ENCODE results near the gene MRTFA.
A peak's percentile ranks its signal among the peaks of the same experiment; 100 is the strongest.
"Not testable (repeated sequence)": the region's sequence is repeated elsewhere in the genome, so short reads cannot be mapped to it uniquely, and the experiment has no call there.

Gene MRTFA

DNA sequence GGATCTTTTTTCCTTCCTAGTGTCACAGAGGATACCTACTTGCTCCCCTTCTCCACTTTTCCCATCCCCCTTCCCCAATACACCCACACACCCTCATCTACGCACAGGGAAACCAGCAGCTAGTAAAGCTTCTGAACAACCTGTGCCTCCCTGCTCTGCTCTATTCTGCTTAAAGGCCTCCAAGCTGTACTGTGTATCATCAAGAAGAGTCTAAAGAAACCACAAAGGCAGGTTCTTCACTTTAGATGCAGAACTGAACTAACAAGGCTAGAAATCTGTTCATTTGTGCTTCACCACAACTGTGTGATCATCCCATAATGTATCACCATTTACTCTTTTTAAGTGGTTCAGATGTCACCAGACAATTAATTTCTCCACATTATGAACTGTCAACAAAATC, 133.6 kb downstream of the MRTFA start:
- H3K4me1 ChIP-seq (ENCODE audit: control insufficient read depth, insufficient read depth, low read length) = no peaks in the 10 kb centered on the region
- no peaks in the 10 kb centered on the region for H3K9me3 ChIP-seq (ENCODE audit: control insufficient read depth, low read length)
- no peaks in the 10 kb centered on the region for H3K27me3 ChIP-seq (ENCODE audit: control insufficient read depth, insufficient read depth, low read length, poor library complexity, severe bottlenecking)
- 92 to 95% methylated on average over 1 of the region's 1 CpG for WGBS, 2 experiments
- H3K4me3 ChIP-seq (ENCODE audit: insufficient read depth, low read depth, low read length) = no peak overlapping the region
- no peak overlapping the region for H3K27ac ChIP-seq (ENCODE audit: insufficient read depth, low read depth, low read length, poor library complexity, severe bottlenecking)
- no peaks in the 10 kb centered on the region for H3K36me3 ChIP-seq (ENCODE audit: control insufficient read depth, insufficient read depth, low read length)

DNA sequence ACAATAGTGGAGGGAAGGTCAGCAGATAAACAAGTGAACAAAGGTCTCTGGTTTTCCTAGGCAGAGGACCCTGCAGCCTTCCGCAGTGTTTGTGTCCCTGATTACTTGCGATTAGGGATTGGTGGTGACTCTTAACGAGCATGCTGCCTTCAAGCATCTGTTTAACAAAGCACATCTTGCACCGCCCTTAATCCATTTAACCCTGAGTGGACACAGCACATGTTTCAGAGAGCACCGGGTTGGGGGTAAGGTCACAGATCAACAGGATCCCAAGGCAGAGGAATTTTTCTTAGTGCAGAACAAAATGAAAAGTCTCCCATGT, 136.1 kb downstream of the MRTFA start:
- not testable (repeated sequence) for H3K36me3 ChIP-seq (ENCODE audit: control insufficient read depth, insufficient read depth, low read length); H3K27ac ChIP-seq (ENCODE audit: insufficient read depth, low read depth, low read length, poor library complexity, severe bottlenecking); H3K4me1 ChIP-seq (ENCODE audit: control insufficient read depth, insufficient read depth, low read length); H3K4me3 ChIP-seq (ENCODE audit: insufficient read depth, low read depth, low read length); H3K27me3 ChIP-seq (ENCODE audit: control insufficient read depth, insufficient read depth, low read length, poor library complexity, severe bottlenecking); H3K9me3 ChIP-seq (ENCODE audit: control insufficient read depth, low read length)
- 42 to 70% methylated on average over 2 to 3 of the region's 5 CpGs for WGBS, 2 experiments

DNA sequence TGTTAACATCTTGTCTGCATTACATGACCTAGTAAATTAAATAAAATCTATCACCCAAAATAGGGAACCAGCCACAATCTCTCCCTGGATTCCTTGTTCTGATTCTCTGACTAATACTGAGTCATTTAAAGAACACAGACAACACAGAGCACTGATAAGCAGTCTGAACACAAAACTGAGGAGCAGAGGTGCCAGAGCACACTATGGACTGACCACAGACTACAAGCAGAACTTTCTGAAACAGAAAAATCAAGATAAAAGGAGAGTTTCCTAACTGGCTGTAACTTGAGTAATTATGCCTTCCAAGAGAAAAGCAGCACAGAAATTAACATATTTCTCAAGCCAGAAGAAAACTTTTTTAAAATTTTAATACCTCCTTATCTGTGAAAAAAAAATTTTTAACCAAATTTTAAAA, 137.3 kb downstream of the MRTFA start:
- Histone ChIP-seq H3K27me3 (ENCODE audit: control insufficient read depth, insufficient read depth, low read length, poor library complexity, severe bottlenecking) (no peaks in the 10 kb centered on the region), H3K27ac (ENCODE audit: insufficient read depth, low read depth, low read length, poor library complexity, severe bottlenecking) (no peak overlapping the region)

DNA sequence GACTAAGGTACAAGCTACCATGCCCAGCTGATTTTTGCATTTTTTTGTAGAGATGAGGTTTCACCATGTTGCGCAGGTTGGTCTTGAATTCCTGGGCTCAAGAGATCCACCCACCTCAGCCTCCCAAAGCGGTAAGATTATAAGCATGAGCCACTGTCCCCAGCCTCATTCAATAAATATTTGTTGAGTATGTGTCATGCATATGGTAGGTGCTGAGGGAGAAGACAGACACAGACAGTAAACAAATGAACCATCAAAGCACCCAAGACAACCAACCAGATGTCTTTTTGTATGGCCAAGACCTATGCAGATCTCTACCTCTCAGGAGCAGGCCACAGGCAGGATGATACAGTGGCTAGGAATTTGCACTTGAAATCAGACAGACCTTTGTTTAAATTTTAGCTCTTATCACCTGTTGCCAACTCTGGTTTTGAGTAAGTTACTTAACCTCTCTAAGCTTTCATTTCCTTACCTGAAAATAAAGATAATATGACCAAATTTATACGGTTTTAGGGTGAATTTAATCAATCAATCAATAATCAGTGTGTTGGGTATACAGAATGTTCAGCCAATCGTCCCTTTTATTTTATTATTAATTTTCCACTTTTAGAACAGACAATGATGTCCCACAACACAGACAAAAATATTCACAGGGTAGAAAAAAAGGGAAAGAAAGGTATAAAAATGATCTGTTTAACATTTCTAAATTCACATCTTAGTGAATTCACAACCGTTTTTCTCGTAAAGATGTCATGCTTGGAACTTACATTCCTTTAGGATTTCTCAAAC, 137.9 kb downstream of the MRTFA start:
- Histone ChIP-seq H3K4me1 (ENCODE audit: control insufficient read depth, insufficient read depth, low read length) (no peaks in the 10 kb centered on the region), H3K9me3 (ENCODE audit: control insufficient read depth, low read length) (no peaks in the 10 kb centered on the region), H3K27ac (ENCODE audit: insufficient read depth, low read depth, low read length, poor library complexity, severe bottlenecking) (no peak overlapping the region), H3K36me3 (ENCODE audit: control insufficient read depth, insufficient read depth, low read length) (no peaks in the 10 kb centered on the region), H3K27me3 (ENCODE audit: control insufficient read depth, insufficient read depth, low read length, poor library complexity, severe bottlenecking) (no peaks in the 10 kb centered on the region), H3K4me3 (ENCODE audit: insufficient read depth, low read depth, low read length) (no peak overlapping the region)
- 86 to 93% methylated on average over 4 to 5 of the region's 6 CpGs for WGBS, 2 experiments

More for the DNA sequence above, 137.3 kb downstream of the MRTFA start:
- Histone ChIP-seq H3K9me3 (ENCODE audit: control insufficient read depth, low read length) (no peaks in the 10 kb centered on the region), H3K4me3 (ENCODE audit: insufficient read depth, low read depth, low read length) (no peak overlapping the region), H3K4me1 (ENCODE audit: control insufficient read depth, insufficient read depth, low read length) (no peaks in the 10 kb centered on the region), H3K36me3 (ENCODE audit: control insufficient read depth, insufficient read depth, low read length) (no peaks in the 10 kb centered on the region)

DNA sequence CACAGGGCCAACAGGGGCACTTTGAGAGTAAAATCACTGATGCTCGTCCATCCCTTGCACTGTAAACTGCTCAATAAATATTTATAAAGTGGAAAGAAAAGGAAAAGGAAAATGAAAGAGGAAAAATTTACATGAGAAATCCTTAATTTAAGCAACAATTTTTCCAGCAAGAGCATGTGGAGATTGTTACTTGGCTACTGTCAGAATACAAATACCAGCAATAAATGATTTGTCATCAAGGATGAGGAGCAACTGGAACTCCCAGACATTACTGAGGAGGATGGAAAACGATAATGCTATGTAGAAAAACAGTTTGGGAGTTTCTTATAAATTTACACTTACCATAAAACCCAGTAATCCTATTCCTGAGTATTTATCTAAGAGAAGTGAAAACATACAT, 143.1 kb downstream of the MRTFA start:
- no peak overlapping the region for H3K27ac ChIP-seq (ENCODE audit: insufficient read depth, low read depth, low read length, poor library complexity, severe bottlenecking)
- no peak overlapping the region for H3K4me3 ChIP-seq (ENCODE audit: insufficient read depth, low read depth, low read length)
- no peaks in the 10 kb centered on the region for H3K9me3 ChIP-seq (ENCODE audit: control insufficient read depth, low read length)
- no peaks in the 10 kb centered on the region for H3K4me1 ChIP-seq (ENCODE audit: control insufficient read depth, insufficient read depth, low read length)
- H3K27me3 ChIP-seq (ENCODE audit: control insufficient read depth, insufficient read depth, low read length, poor library complexity, severe bottlenecking) = no peaks in the 10 kb centered on the region
- H3K36me3 ChIP-seq (ENCODE audit: control insufficient read depth, insufficient read depth, low read length) = no peaks in the 10 kb centered on the region
- 100% methylated on average over 1 of the region's 2 CpGs for WGBS, 2 experiments

DNA sequence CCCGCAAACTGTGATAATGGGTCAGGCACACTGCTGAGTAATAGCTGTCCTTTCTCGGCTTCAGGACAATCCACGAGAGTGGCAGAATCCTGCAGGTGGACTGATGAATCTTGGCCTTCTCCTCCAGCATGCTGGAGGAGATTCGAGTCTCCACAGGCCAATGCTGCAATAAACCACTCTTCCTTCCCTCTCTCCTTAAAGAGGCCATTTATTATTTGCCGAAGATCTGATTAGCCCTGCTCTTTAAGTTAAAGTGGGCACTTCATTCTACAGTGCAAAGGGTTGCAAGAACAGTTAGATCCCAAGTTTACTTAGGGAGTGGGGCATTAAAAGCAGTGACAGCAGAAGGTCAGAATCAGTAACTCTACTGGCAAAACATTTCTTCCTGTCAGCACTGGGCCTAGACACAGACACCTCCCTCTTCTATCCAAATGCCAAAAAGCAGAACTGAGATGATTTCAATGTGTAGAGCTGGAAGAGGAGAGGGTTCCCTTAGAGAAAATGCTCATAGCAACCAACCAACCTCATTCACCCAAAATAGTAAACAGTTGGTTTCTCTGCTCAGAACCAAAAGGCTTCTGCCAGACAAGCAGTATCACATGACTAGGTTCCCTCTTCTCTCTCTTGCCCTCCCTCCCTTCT, 144.4 kb downstream of the MRTFA start:
- Histone ChIP-seq H3K9me3 (ENCODE audit: control insufficient read depth, low read length) (no peaks in the 10 kb centered on the region), H3K4me3 (ENCODE audit: insufficient read depth, low read depth, low read length) (no peak overlapping the region), H3K27ac (ENCODE audit: insufficient read depth, low read depth, low read length, poor library complexity, severe bottlenecking) (peak overlapping the region; percentile 27), H3K4me1 (ENCODE audit: control insufficient read depth, insufficient read depth, low read length) (no peaks in the 10 kb centered on the region), H3K27me3 (ENCODE audit: control insufficient read depth, insufficient read depth, low read length, poor library complexity, severe bottlenecking) (no peaks in the 10 kb centered on the region), H3K36me3 (ENCODE audit: control insufficient read depth, insufficient read depth, low read length) (no peaks in the 10 kb centered on the region)
- WGBS, 2 experiments = 73 to 80% methylated on average over 5 of the region's 5 CpGs

DNA sequence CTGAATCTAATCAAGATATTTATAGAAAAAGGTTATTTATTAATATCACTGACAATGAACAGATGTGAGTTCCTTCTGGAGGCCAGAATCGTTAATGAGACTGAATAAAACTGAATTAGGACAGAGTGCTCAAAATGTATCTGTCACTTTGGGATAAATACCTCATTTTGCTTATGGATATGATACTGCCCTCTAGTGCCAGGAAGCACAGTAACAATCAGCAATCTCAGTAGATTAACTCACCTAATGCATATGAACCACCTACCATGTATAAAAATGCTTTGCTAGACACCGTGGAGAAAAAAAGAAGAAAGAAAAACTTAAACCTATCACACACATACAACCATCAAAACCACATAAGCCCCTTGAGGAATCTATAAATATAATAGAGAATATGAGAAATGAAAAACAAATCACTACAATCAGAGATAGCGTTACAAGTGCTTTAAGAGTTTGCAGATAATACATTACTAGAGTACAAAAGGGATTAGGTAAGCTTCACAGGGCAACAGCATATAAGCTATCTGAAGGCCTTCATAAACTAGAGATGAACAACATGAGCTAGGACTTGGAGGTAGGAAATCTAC, 148.8 kb downstream of the MRTFA start:
- WGBS, 2 experiments = 57 to 61% methylated on average over 2 to 3 of the region's 3 CpGs
- Histone ChIP-seq H3K36me3 (ENCODE audit: control insufficient read depth, insufficient read depth, low read length) (no peaks in the 10 kb centered on the region), H3K27me3 (ENCODE audit: control insufficient read depth, insufficient read depth, low read length, poor library complexity, severe bottlenecking) (no peaks in the 10 kb centered on the region), H3K9me3 (ENCODE audit: control insufficient read depth, low read length) (no peaks in the 10 kb centered on the region), H3K4me1 (ENCODE audit: control insufficient read depth, insufficient read depth, low read length) (no peaks in the 10 kb centered on the region), H3K27ac (ENCODE audit: insufficient read depth, low read depth, low read length, poor library complexity, severe bottlenecking) (no peak overlapping the region), H3K4me3 (ENCODE audit: insufficient read depth, low read depth, low read length) (no peak overlapping the region)

DNA sequence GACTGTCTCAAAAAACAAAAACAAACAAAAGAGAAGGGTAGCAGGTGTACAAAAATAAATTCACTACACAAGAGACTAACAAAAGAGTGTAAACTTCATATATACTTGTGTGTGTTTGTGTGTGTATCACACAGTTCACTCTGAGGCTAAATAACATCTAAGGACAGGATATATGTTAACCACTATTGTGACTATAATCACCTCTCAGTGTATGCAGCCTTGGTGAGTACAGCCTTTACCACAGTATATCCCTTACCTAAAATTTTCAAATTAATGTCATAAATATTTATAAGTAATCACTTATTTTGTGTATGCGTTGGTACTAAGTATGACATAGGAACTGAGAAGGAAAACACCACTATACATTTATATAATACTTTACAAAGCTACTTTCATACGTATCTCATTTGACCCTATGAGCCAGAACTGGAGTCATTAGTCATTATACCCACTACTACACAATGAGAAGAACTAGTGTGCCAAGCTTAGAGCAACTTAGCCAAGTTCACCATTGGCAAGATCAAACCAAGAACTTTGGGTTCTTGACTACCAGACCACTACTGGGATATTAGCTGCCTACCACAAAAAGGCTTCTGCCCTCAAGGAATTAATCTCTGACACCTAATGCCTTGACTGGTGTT, 149.4 kb downstream of the MRTFA start:
- WGBS, 2 experiments = 85 to 86% methylated on average over 1 of the region's 2 CpGs
- no peaks in the 10 kb centered on the region for H3K27me3 ChIP-seq (ENCODE audit: control insufficient read depth, insufficient read depth, low read length, poor library complexity, severe bottlenecking)
- H3K4me3 ChIP-seq (ENCODE audit: insufficient read depth, low read depth, low read length) = no peak overlapping the region

DNA sequence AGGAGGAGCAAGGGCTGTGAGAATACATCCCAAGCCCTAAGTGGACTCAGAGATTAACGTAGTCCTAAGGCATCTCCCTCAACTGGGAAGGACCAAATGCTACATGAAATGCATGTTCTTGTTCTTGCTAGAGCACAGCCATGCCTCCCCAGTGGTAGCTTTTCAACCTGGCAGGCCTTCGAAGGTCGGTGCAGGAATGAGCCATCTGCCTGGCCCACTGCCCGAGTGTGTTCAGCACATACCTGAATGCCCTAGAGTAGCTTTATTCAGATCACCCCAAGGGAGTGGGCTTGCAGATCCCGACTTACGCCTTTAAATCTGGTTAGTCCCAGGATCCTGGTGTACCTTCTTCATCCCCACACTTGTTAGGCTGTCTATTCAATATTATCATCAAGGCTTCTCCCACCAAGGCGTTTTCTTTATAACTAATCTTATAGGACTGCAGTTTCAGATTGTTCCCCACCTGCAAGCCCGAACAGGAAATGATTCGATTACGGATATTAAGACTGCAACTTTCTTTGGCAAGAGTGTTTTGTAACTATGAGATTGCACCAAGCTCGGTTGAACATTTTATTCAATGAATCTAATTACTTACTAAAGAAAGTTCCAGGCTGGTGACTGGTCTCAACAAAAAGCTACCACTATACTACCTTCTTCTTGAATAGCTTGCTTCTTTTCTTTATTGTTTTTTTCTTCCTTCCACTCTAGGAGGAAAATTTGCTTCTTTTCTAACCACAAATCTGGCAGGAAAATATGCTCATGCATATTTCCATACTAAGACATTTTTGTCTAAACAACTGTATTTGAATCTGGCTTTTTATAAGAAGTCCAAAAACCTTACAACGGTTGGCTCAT, 150.5 kb downstream of the MRTFA start:
- no peak overlapping the region for H3K4me3 ChIP-seq (ENCODE audit: insufficient read depth, low read depth, low read length)
- no peaks in the 10 kb centered on the region for H3K9me3 ChIP-seq (ENCODE audit: control insufficient read depth, low read length)
- H3K27ac ChIP-seq (ENCODE audit: insufficient read depth, low read depth, low read length, poor library complexity, severe bottlenecking) = no peak overlapping the region
- H3K27me3 ChIP-seq (ENCODE audit: control insufficient read depth, insufficient read depth, low read length, poor library complexity, severe bottlenecking) = no peaks in the 10 kb centered on the region
- H3K4me1 ChIP-seq (ENCODE audit: control insufficient read depth, insufficient read depth, low read length) = no peaks in the 10 kb centered on the region
- WGBS, 2 experiments = 96 to 97% methylated on average over 12 of the region's 12 CpGs
- H3K36me3 ChIP-seq (ENCODE audit: control insufficient read depth, insufficient read depth, low read length) = no peaks in the 10 kb centered on the region

More for the DNA sequence above, 149.4 kb downstream of the MRTFA start:
- Histone ChIP-seq H3K27ac (ENCODE audit: insufficient read depth, low read depth, low read length, poor library complexity, severe bottlenecking) (no peak overlapping the region), H3K4me1 (ENCODE audit: control insufficient read depth, insufficient read depth, low read length) (no peaks in the 10 kb centered on the region), H3K9me3 (ENCODE audit: control insufficient read depth, low read length) (no peaks in the 10 kb centered on the region), H3K36me3 (ENCODE audit: control insufficient read depth, insufficient read depth, low read length) (no peaks in the 10 kb centered on the region)

Measured in ectodermal cell (in vitro differentiated cells).